ENCODE measurements around the gene FOXA1.

- no peak for TF ChIP-seq CTCF (IDR thresholded peaks at IDR 0.05)
- no peak for TF ChIP-seq POLR2AphosphoS5 (IDR thresholded peaks at IDR 0.05)
- no peak for TF ChIP-seq EP300 (IDR thresholded peaks at IDR 0.05)
- no peak for TF ChIP-seq POLR2A (IDR thresholded peaks at IDR 0.05; ENCODE audit: low read depth)
These were observed 20.7 kb upstream of the FOXA1 start for GRCh38 chr14:37615582-37616289.
